NCI-H2081 treated with DMSO at 0.1 percent for 48 hours (cell line): Measurements from ENCODE around the gene PPP1R1B.

Experiments
- DNase-seq: peaks from one replicate; lab custom pipeline; 2025; lab: John Stamatoyannopoulos, UW

Gene PPP1R1B

GRCh38 chr17:39600288-39600996 is 26.3 kb upstream of the PPP1R1B start:
- DNase-seq: no peak

GRCh38 chr17:39600997-39601597 is 25.7 kb upstream of the PPP1R1B start:
- no peak for DNase-seq

- no peak for DNase-seq
Observed at GRCh38 chr17:39601758-39602532, 24.8 kb upstream of the PPP1R1B start.

GRCh38 chr17:39602533-39603303 is 24.0 kb upstream of the PPP1R1B start:
- no peak for DNase-seq

GRCh38 chr17:39603304-39604016 is 23.3 kb upstream of the PPP1R1B start:
- DNase-seq: no peak

- DNase-seq: no peak
Observed at GRCh38 chr17:39604911-39605491, 21.8 kb upstream of the PPP1R1B start.

- no peak for DNase-seq
Observed at GRCh38 chr17:39605492-39606433, 21.0 kb upstream of the PPP1R1B start.

- no peak for DNase-seq
Observed at GRCh38 chr17:39606434-39607056, 20.2 kb upstream of the PPP1R1B start.

- DNase-seq: no peak
Observed at GRCh38 chr17:39607057-39607850, 19.5 kb upstream of the PPP1R1B start.

- DNase-seq: no peak
Observed at GRCh38 chr17:39607851-39608130, 19.0 kb upstream of the PPP1R1B start, which contains the start of gene NEUROD2. TSS of gene NEUROD2 (minus strand) at chr17:39607920. CDS start at chr17:39606599, 1,321 bp downstream.

GRCh38 chr17:39608142-39608981 is 18.4 kb upstream of the PPP1R1B start:
- DNase-seq: no peak

GRCh38 chr17:39609416-39610025 is 17.2 kb upstream of the PPP1R1B start:
- DNase-seq: no peak

- no peak for DNase-seq
Observed at GRCh38 chr17:39611401-39612112, 15.2 kb upstream of the PPP1R1B start.

- no peak for DNase-seq
Observed at GRCh38 chr17:39612291-39612894, 14.4 kb upstream of the PPP1R1B start.

GRCh38 chr17:39612935-39613464 is 13.8 kb upstream of the PPP1R1B start:
- no peak for DNase-seq

GRCh38 chr17:39614545-39615157 is 12.1 kb upstream of the PPP1R1B start:
- DNase-seq: no peak
